ENCODE results near the gene DLST.

DNA sequence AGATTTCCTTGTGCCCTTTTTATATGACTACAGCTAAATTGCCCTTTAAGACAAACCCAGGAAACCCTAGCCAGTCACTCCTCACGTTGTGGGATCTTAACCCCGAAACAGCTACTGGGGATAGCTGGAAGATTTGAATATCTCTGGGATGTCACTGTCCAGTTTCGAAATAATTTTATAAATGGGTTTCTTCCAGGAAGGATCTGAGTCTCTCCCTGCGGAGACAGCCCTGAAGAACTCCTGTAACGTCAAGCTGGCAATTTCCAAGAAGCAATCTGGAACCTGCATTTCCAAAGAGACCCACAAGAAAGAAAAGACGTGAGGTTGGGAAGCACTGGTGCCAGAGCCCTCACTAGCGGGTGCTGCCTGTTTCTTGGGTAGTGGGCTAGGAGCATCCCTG, 26.7 kb upstream of the DLST start:
- TF ChIP-seq, protein P1, sequence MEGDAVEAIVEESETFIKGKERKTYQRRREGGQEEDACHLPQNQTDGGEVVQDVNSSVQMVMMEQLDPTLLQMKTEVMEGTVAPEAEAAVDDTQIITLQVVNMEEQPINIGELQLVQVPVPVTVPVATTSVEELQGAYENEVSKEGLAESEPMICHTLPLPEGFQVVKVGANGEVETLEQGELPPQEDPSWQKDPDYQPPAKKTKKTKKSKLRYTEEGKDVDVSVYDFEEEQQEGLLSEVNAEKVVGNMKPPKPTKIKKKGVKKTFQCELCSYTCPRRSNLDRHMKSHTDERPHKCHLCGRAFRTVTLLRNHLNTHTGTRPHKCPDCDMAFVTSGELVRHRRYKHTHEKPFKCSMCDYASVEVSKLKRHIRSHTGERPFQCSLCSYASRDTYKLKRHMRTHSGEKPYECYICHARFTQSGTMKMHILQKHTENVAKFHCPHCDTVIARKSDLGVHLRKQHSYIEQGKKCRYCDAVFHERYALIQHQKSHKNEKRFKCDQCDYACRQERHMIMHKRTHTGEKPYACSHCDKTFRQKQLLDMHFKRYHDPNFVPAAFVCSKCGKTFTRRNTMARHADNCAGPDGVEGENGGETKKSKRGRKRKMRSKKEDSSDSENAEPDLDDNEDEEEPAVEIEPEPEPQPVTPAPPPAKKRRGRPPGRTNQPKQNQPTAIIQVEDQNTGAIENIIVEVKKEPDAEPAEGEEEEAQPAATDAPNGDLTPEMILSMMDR (IDR thresholded peaks at IDR 0.05), result no peak
- TF ChIP-seq POLR2A (IDR thresholded peaks at IDR 0.05), result no peak
